HuH-7.5 (cell line): Measurements from ENCODE around the gene FAM149A.

Experiments used
- DNase-seq: peaks from one replicate; pipeline ENCODE4 v3.0.0; 2011; ENCODE audit warnings: low spot score

Gene FAM149A

GRCh38 chr4:186105647-186106321, 1.3 kb downstream of the FAM149A start:
- no peak for DNase-seq

DNA sequence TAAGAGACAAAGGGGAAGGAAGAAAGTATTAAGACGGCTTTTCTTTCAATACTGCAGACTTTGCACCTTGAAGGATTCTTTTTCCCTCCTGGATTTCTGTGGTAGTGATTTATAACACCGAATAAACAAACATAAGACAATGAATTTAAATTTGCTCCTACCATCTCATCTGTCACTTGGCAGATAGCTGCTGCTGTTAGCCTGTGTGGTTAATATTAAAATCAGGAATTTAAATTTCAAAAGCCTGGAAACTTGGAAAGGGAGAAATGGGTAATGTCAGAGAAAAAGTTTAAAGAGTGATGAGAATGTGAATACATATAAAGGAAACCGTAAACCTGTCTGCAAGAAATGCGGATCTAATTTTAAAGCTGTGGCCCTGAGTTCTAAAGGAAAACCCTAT, 3.4 kb downstream of the FAM149A start:
- no peak for DNase-seq

DNA sequence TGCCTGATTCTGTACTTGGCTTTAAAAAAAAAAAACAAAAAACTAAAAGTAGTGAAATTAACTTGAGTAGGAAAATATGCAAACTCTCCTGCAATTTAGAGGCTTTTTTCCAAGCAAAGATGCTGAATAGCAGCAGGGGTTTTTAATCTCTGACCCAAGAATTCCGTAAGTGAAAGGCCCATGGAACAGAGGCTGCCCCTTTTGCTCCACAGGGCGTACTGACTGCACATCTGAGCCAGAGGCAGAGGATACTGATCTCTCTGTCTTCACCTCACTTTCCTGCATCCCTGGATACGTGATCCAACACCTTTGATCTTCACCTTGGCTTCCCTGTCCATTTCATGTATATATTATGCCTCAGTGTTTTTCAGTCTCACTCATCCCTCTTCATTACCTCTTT, 3.9 kb downstream of the FAM149A start:
- DNase-seq = no peak

DNA sequence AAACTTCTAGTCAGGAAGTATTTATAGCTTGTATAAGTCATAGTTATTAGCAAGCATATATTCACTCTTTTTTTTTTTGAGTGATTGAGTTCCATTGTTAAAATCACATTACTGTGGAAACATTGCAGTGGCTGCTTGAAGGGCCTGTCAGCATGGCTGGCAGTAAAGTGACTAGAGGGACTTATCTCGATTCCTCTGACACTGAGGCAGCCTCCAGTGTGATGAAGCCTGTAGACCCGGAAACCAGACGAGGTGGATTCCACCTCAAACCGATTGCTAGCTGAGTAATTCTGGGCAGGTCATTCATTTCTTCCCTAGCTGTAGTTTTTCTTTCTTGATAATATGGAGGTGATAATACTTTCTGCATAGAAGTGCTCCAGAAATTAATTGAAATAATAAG, 4.7 kb downstream of the FAM149A start:
- no peak for DNase-seq

DNA sequence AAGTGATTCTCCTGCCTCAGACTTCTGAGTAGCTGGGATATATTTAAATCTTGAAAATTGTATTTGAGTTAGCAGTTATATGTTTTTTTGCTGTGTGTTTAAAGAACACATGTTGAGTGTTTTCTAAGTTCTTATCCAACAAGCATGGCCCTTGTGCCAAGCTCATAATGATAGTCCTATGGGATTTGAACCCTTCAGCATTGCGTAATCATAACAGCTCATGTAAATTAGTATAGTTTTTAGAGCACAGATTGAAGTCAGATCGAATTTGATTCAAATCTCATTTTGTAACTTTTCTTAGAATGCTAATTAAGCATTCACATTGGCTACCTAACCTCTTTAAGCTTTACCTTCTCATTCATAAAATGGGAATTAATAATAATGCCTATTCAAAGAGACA, 12.2 kb downstream of the FAM149A start:
- DNase-seq = no peak

DNA sequence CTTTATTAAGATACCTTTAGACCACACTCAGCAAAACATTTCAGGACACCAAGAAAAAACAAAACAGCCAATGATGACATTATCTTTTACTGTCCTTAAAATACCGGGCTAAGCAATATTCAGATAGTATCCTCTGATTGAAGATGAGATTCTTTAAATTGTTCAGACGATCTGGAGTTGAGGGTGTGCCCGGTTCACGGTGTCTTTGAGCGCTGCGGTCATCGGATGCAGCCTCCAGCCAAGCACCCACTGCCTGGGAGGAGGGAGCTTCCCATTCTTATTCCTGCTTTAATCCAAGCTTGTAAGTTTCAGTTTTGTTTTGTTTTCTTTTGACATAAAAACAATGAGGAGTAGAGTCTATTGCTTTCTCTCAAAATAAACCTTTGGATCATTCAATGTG, 14.1 kb downstream of the FAM149A start:
- no peak for DNase-seq

- DNase-seq = no peak
Observed at GRCh38 chr4:186121057-186121456, 16.6 kb downstream of the FAM149A start.

GRCh38 chr4:186128842-186129241, 24.3 kb downstream of the FAM149A start:
- no peak for DNase-seq

- no peak for DNase-seq
Observed at GRCh38 chr4:186131935-186132334, 27.4 kb downstream of the FAM149A start.

GRCh38 chr4:186132577-186133242, 28.2 kb downstream of the FAM149A start:
- DNase-seq = no peak

DNA sequence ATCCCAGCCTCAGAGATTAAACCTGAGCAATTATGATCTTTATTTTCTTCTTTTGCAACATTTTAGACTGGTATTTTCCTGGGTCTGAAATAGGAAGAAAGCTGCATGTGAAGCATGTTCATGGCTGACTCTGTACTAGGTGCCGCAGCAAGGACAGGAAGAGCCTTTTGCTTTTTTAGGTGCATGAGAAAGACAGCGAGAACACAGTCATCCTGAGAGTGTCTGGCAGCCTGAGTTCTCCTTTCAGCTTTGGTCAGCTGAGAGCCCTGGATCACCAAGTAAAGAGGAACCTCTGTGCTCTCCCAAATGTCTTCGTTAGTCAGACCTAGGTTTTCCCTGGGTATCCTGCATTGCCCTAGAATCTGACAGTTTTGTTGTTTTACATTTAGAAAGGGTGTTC, 29.8 kb downstream of the FAM149A start:
- DNase-seq = no peak

DNA sequence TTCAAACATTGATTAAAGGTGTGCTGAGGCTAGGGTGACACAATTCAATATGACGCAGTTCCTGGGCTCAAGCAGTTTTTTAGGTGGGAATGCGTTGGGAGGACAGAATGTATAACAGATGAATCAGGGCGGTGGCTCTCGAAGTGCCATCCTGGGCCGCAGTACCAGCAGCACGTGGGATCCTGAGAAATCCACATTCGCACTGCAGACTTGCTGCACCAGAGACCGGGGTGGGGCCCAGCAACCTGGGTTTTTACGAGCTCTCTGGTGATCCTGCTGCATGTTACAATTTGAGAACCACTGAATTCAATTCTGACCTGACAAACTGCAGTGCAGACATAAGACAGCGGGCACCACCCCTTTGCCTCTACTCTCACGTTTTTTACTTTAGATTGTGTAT, 30.4 kb downstream of the FAM149A start:
- DNase-seq = no peak

DNA sequence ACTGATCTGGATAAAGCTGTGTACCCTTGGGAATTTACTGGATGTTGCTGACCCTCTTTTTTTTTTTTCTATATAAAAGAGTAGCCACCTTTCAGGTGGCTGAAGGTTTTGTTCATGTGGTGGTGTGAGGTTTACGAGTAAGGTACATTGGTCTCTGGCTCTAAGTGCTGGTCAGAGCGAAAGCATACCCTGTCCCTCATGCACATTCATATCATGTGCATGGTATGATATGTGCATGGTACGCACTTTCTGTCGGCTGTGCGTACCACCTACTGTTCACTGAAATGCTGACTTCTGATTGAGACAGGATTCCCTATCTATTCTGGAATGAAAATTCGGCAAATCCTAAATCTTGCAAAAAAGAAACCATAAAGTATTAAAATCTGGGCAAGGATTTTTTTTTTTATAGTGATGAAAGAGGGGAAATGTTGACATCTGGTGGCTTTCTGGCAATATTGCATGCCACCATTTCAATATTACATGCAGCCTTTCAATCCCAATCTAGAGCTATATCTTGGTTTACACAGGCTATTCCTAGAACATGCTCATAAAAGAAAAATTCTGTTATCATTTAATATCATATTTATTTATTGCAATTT, 32.8 kb downstream of the FAM149A start:
- no peak for DNase-seq

- DNase-seq = peak; percentile 22
Observed at GRCh38 chr4:186144198-186144945, 39.9 kb downstream of the FAM149A start.

DNA sequence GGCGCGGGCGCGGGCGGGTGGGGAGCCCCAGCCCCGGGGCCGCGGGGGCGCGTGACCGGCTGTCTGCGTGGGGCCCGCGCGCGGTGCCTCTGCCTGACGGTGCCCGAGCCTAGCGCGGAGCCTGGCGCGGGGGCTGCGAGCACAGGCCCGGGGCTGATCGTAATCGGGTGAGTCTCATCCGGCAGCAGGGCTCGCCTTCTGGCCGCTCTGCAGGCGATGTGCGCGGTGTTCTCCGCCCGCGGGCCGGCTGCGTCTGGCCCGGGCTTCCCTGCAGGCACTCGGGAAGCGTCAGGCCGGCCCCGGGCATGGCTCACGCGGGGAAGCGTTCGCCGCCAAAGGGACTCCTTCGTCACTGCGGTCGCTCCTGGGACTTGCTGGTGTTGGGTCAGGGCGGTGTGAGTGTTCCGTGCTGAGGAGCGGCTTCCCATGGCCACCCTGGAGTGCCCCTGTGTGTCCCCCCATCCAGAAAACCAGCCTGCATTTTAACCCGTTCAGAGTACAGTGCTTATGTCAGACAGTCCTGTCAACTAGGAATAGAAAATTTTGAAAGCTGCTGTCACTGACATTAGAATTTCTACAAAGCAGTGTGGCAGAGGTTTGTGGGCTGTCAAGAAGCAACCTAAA, 40.6 kb downstream of the FAM149A start:
- peak; percentile 37 for DNase-seq

DNA sequence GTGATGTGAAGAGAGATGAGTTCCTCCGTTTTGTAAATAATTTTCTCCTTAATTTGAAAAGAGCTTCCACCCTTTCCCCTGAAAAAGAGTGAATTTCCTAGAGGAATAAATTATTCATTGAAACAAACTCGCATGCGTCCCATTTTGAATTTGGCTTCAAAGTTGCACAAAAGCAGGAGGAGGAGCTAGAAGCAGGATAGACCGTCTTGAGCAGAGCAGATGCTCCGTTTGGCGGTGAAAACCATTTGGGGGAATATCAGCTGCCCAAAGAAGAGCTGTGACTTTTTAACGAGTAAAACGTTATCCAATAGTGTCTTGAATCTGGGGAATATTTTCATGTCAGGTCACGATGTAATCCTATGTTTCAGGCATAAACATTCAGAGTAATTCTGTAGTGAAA, 42.0 kb downstream of the FAM149A start:
- DNase-seq = no peak

GRCh38 chr4:186148336-186148975, 44.0 kb downstream of the FAM149A start:
- no peak for DNase-seq

DNA sequence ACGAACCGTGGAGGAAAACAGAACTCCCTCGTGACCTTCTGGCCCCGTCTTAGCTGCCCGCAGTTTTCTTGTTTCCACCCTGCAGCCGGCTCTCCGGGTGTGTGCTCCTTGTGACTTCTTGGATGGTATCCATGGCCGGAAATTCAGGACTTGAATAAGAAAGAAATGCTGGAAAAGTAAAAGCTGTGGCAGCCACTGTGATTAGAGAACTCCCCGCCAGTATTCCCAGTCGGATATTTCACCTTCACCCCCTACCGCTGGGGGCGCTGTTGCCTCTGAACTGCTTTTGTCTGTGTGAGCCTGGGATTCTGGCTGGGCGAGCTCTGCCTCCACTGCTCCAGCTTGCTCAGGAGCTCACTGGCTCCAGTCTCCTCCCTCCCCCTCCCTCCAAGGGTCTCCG, 45.4 kb downstream of the FAM149A start:
- DNase-seq = no peak

- DNase-seq = no peak
Observed at GRCh38 chr4:186150926-186151325, 46.4 kb downstream of the FAM149A start.

- DNase-seq = no peak
Observed at GRCh38 chr4:186151499-186151898, 47.0 kb downstream of the FAM149A start.

DNA sequence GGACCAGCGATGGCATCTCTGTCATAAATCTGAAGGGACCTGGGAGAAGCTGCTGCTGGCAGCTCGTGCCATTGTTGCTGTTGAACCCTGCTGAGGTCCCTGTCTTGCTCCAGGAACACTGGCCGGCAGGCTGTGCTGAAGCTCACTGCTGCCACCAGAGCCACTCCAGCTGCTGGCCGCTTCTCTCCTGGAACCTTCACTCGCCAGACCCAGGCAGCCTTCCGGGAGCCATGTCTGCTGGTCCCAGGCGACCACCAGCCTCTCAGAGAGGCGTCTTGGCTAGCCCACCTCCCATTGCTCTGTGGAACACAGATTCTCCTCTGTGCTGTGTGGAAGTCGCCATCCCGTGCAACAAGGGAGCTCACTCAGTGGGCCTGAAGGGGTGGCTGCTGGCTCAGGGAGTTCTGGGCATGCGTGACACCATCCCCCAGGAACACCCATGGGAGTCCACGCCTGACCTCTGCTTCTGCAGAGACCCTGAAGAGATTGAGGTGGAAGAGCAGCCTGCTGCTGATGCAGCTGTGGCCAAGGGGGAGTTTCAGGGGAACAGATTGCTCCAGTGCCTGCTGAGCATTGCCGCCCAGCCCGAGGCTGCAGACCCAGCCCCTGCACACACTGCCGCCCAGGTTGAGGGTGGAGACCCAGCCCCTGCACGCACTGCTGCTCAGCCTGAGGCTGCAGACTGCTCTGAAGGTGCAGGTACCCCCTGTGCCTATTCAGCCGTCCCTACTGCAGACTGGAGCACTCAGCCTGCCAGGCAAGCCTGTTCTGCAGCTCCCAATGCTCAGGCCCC, 53.7 kb downstream of the FAM149A start:
- DNase-seq = no peak
